Measurements from ENCODE around the gene CCDC3.
"Not testable (repeated sequence)": the region's sequence is repeated elsewhere in the genome, so short reads cannot be mapped to it uniquely, and the experiment has no call there.

CCDC3 gene

GRCh38 chr10:13037832-13038231 lies 36.3 kb upstream of the CCDC3 start:
- H3K4me3 ChIP-seq (ENCODE audit: low read depth in 1 of 2, low read length in 2 of 2), result no peak overlapping the region
- no peaks in the 10 kb centered on the region for H3K9me3 ChIP-seq (ENCODE audit: control insufficient read depth in 1 of 2, low read length in 2 of 2)
- H3K27ac ChIP-seq (ENCODE audit: low read depth, low read length), result no peak overlapping the region
- no peaks in the 10 kb centered on the region for H3K4me1 ChIP-seq (ENCODE audit: control insufficient read depth in 1 of 2, insufficient read depth in 2 of 2, low read length in 2 of 2)
- H3K9ac ChIP-seq (ENCODE audit: low read depth in 1 of 2, low read length in 2 of 2), result no peak overlapping the region
- H3K27me3 ChIP-seq (ENCODE audit: control insufficient read depth in 1 of 2, insufficient read depth in 2 of 2, low read length in 2 of 2), result no peaks in the 10 kb centered on the region
- H3K36me3 ChIP-seq (ENCODE audit: control insufficient read depth in 1 of 2, insufficient read depth in 2 of 2, low read length in 2 of 2), result no peaks in the 10 kb centered on the region

- Histone ChIP-seq H3K9me3 (ENCODE audit: control insufficient read depth in 1 of 2, low read length in 2 of 2) (no peaks in the 10 kb centered on the region), H3K9ac (ENCODE audit: low read depth in 1 of 2, low read length in 2 of 2) (no peak overlapping the region), H3K36me3 (ENCODE audit: control insufficient read depth in 1 of 2, insufficient read depth in 2 of 2, low read length in 2 of 2) (no peaks in the 10 kb centered on the region), H3K4me3 (ENCODE audit: low read depth in 1 of 2, low read length in 2 of 2) (no peak overlapping the region), H3K4me1 (ENCODE audit: control insufficient read depth in 1 of 2, insufficient read depth in 2 of 2, low read length in 2 of 2) (no peaks in the 10 kb centered on the region), H3K27ac (ENCODE audit: low read depth, low read length) (no peak overlapping the region), H3K27me3 (ENCODE audit: control insufficient read depth in 1 of 2, insufficient read depth in 2 of 2, low read length in 2 of 2) (no peaks in the 10 kb centered on the region)
Measured at GRCh38 chr10:13036841-13037240, 35.3 kb upstream of the CCDC3 start.

- H3K4me3 ChIP-seq (ENCODE audit: low read depth in 1 of 2, low read length in 2 of 2); H3K27me3 ChIP-seq (ENCODE audit: control insufficient read depth in 1 of 2, insufficient read depth in 2 of 2, low read length in 2 of 2); H3K36me3 ChIP-seq (ENCODE audit: control insufficient read depth in 1 of 2, insufficient read depth in 2 of 2, low read length in 2 of 2): not testable (repeated sequence)
Measured at GRCh38 chr10:13035731-13036130, 34.2 kb upstream of the CCDC3 start.

GRCh38 chr10:13026873-13027272 lies 25.4 kb upstream of the CCDC3 start:
- H3K4me1 ChIP-seq (ENCODE audit: control insufficient read depth in 1 of 2, insufficient read depth in 2 of 2, low read length in 2 of 2), result no peaks in the 10 kb centered on the region
- no peaks in the 10 kb centered on the region for H3K36me3 ChIP-seq (ENCODE audit: control insufficient read depth in 1 of 2, insufficient read depth in 2 of 2, low read length in 2 of 2)
- H3K27ac ChIP-seq (ENCODE audit: low read depth, low read length), result no peak overlapping the region
- H3K4me3 ChIP-seq (ENCODE audit: low read depth in 1 of 2, low read length in 2 of 2), result no peak overlapping the region
- H3K9me3 ChIP-seq (ENCODE audit: control insufficient read depth in 1 of 2, low read length in 2 of 2), result peaks cover 3 to 17% of the 10 kb centered on the region in 2 donors
- no peaks in the 10 kb centered on the region for H3K27me3 ChIP-seq (ENCODE audit: control insufficient read depth in 1 of 2, insufficient read depth in 2 of 2, low read length in 2 of 2)
- H3K9ac ChIP-seq (ENCODE audit: low read depth in 1 of 2, low read length in 2 of 2), result no peak overlapping the region

More at GRCh38 chr10:13035731-13036130, 34.2 kb upstream of the CCDC3 start:
- H3K9me3 ChIP-seq (ENCODE audit: control insufficient read depth in 1 of 2, low read length in 2 of 2); H3K27ac ChIP-seq (ENCODE audit: low read depth, low read length); H3K4me1 ChIP-seq (ENCODE audit: control insufficient read depth in 1 of 2, insufficient read depth in 2 of 2, low read length in 2 of 2); H3K9ac ChIP-seq (ENCODE audit: low read depth in 1 of 2, low read length in 2 of 2): not testable (repeated sequence)

- Histone ChIP-seq H3K9me3 (ENCODE audit: control insufficient read depth in 1 of 2, low read length in 2 of 2) (peaks cover 3 to 17% of the 10 kb centered on the region in 2 donors), H3K36me3 (ENCODE audit: control insufficient read depth in 1 of 2, insufficient read depth in 2 of 2, low read length in 2 of 2) (no peaks in the 10 kb centered on the region), H3K27me3 (ENCODE audit: control insufficient read depth in 1 of 2, insufficient read depth in 2 of 2, low read length in 2 of 2) (no peaks in the 10 kb centered on the region), H3K9ac (ENCODE audit: low read depth in 1 of 2, low read length in 2 of 2) (no peak overlapping the region), H3K27ac (ENCODE audit: low read depth, low read length) (no peak overlapping the region), H3K4me1 (ENCODE audit: control insufficient read depth in 1 of 2, insufficient read depth in 2 of 2, low read length in 2 of 2) (no peaks in the 10 kb centered on the region), H3K4me3 (ENCODE audit: low read depth in 1 of 2, low read length in 2 of 2) (no peak overlapping the region)
Measured at GRCh38 chr10:13023754-13024153, 22.2 kb upstream of the CCDC3 start.

- no peaks in the 10 kb centered on the region for H3K27me3 ChIP-seq (ENCODE audit: control insufficient read depth in 1 of 2, insufficient read depth in 2 of 2, low read length in 2 of 2)
- no peaks in the 10 kb centered on the region for H3K36me3 ChIP-seq (ENCODE audit: control insufficient read depth in 1 of 2, insufficient read depth in 2 of 2, low read length in 2 of 2)
- H3K27ac ChIP-seq (ENCODE audit: low read depth, low read length), result no peak overlapping the region
- H3K9ac ChIP-seq (ENCODE audit: low read depth in 1 of 2, low read length in 2 of 2), result no peak overlapping the region
- peaks cover 3 to 7% of the 10 kb centered on the region in 2 donors for H3K9me3 ChIP-seq (ENCODE audit: control insufficient read depth in 1 of 2, low read length in 2 of 2)
- H3K4me3 ChIP-seq (ENCODE audit: low read depth in 1 of 2, low read length in 2 of 2), result no peak overlapping the region
- H3K4me1 ChIP-seq (ENCODE audit: control insufficient read depth in 1 of 2, insufficient read depth in 2 of 2, low read length in 2 of 2), result no peaks in the 10 kb centered on the region
Measured at GRCh38 chr10:13019280-13019679, 17.8 kb upstream of the CCDC3 start.

- Histone ChIP-seq H3K9me3 (ENCODE audit: control insufficient read depth in 1 of 2, low read length in 2 of 2) (no peaks in the 10 kb centered on the region), H3K27ac (ENCODE audit: low read depth, low read length) (no peak overlapping the region), H3K4me1 (ENCODE audit: control insufficient read depth in 1 of 2, insufficient read depth in 2 of 2, low read length in 2 of 2) (no peaks in the 10 kb centered on the region), H3K36me3 (ENCODE audit: control insufficient read depth in 1 of 2, insufficient read depth in 2 of 2, low read length in 2 of 2) (no peaks in the 10 kb centered on the region), H3K27me3 (ENCODE audit: control insufficient read depth in 1 of 2, insufficient read depth in 2 of 2, low read length in 2 of 2) (no peaks in the 10 kb centered on the region), H3K4me3 (ENCODE audit: low read depth in 1 of 2, low read length in 2 of 2) (no peak overlapping the region), H3K9ac (ENCODE audit: low read depth in 1 of 2, low read length in 2 of 2) (no peak overlapping the region)
Measured at GRCh38 chr10:13018171-13018570, 16.7 kb upstream of the CCDC3 start.

- Histone ChIP-seq H3K9ac (ENCODE audit: low read depth in 1 of 2, low read length in 2 of 2) (no peak overlapping the region), H3K4me3 (ENCODE audit: low read depth in 1 of 2, low read length in 2 of 2) (no peak overlapping the region), H3K4me1 (ENCODE audit: control insufficient read depth in 1 of 2, insufficient read depth in 2 of 2, low read length in 2 of 2) (no peaks in the 10 kb centered on the region), H3K27ac (ENCODE audit: low read depth, low read length) (no peak overlapping the region), H3K9me3 (ENCODE audit: control insufficient read depth in 1 of 2, low read length in 2 of 2) (no peaks in the 10 kb centered on the region), H3K27me3 (ENCODE audit: control insufficient read depth in 1 of 2, insufficient read depth in 2 of 2, low read length in 2 of 2) (no peaks in the 10 kb centered on the region), H3K36me3 (ENCODE audit: control insufficient read depth in 1 of 2, insufficient read depth in 2 of 2, low read length in 2 of 2) (no peaks in the 10 kb centered on the region)
Measured at GRCh38 chr10:13016886-13017285, 15.4 kb upstream of the CCDC3 start.

- Histone ChIP-seq H3K9me3 (ENCODE audit: control insufficient read depth in 1 of 2, low read length in 2 of 2) (no peaks in the 10 kb centered on the region), H3K4me1 (ENCODE audit: control insufficient read depth in 1 of 2, insufficient read depth in 2 of 2, low read length in 2 of 2) (no peaks in the 10 kb centered on the region), H3K9ac (ENCODE audit: low read depth in 1 of 2, low read length in 2 of 2) (no peak overlapping the region), H3K27ac (ENCODE audit: low read depth, low read length) (no peak overlapping the region), H3K36me3 (ENCODE audit: control insufficient read depth in 1 of 2, insufficient read depth in 2 of 2, low read length in 2 of 2) (no peaks in the 10 kb centered on the region), H3K4me3 (ENCODE audit: low read depth in 1 of 2, low read length in 2 of 2) (no peak overlapping the region), H3K27me3 (ENCODE audit: control insufficient read depth in 1 of 2, insufficient read depth in 2 of 2, low read length in 2 of 2) (no peaks in the 10 kb centered on the region)
Measured at GRCh38 chr10:13016426-13016825, 14.9 kb upstream of the CCDC3 start.

- no peak overlapping the region for H3K27ac ChIP-seq (ENCODE audit: low read depth, low read length)
- H3K9me3 ChIP-seq (ENCODE audit: control insufficient read depth in 1 of 2, low read length in 2 of 2), result no peaks in the 10 kb centered on the region
- peaks cover 3 to 28% of the 10 kb centered on the region in 2 donors for H3K27me3 ChIP-seq (ENCODE audit: control insufficient read depth in 1 of 2, insufficient read depth in 2 of 2, low read length in 2 of 2)
- H3K4me3 ChIP-seq (ENCODE audit: low read depth in 1 of 2, low read length in 2 of 2), result no peak overlapping the region
- H3K9ac ChIP-seq (ENCODE audit: low read depth in 1 of 2, low read length in 2 of 2), result no peak overlapping the region
- no peaks in the 10 kb centered on the region for H3K36me3 ChIP-seq (ENCODE audit: control insufficient read depth in 1 of 2, insufficient read depth in 2 of 2, low read length in 2 of 2)
- no peaks in the 10 kb centered on the region for H3K4me1 ChIP-seq (ENCODE audit: control insufficient read depth in 1 of 2, insufficient read depth in 2 of 2, low read length in 2 of 2)
Measured at GRCh38 chr10:13006037-13006436, 4.5 kb upstream of the CCDC3 start.

- peaks cover 15 to 45% of the 10 kb centered on the region in 2 donors for H3K27me3 ChIP-seq (ENCODE audit: control insufficient read depth in 1 of 2, insufficient read depth in 2 of 2, low read length in 2 of 2)
- H3K4me3 ChIP-seq (ENCODE audit: low read depth in 1 of 2, low read length in 2 of 2), result no peak overlapping the region
- H3K4me1 ChIP-seq (ENCODE audit: control insufficient read depth in 1 of 2, insufficient read depth in 2 of 2, low read length in 2 of 2), result no peaks in the 10 kb centered on the region
Measured at GRCh38 chr10:13003759-13004158, 2.2 kb upstream of the CCDC3 start.

More at GRCh38 chr10:13003759-13004158, 2.2 kb upstream of the CCDC3 start:
- Histone ChIP-seq H3K27ac (ENCODE audit: low read depth, low read length) (no peak overlapping the region), H3K36me3 (ENCODE audit: control insufficient read depth in 1 of 2, insufficient read depth in 2 of 2, low read length in 2 of 2) (no peaks in the 10 kb centered on the region), H3K9me3 (ENCODE audit: control insufficient read depth in 1 of 2, low read length in 2 of 2) (no peaks in the 10 kb centered on the region), H3K9ac (ENCODE audit: low read depth in 1 of 2, low read length in 2 of 2) (no peak overlapping the region)

All from duodenal mucosa (tissue), 2 donors.